Esophagus muscularis mucosa (tissue), 3 donors: ENCODE measurements around the gene OR52E4.

Source experiments
- CTCF ChIP-seq, 3 experiments: fragments of 200-600 bp in 2 of 3; fragments of 450-650 bp in 1 of 3; sonication (generic) in 2 of 3; IDR thresholded peaks; one replicate each; pipeline ENCODE4 v1.5.1; 2017 to 2019; ENCODE audit warnings: antibody characterized with exemption in 3 of 3, mild to moderate bottlenecking in 2 of 3, moderate library complexity in 1 of 3
- EP300 ChIP-seq: sonication (generic); formaldehyde crosslinking; IDR thresholded peaks from one replicate; pipeline ENCODE4 v1.6.1; 2017; ENCODE audit warnings: antibody characterized with exemption

- no peak for TF ChIP-seq CTCF (IDR thresholded peaks at IDR 0.05)
- no peak for TF ChIP-seq EP300
Observed at GRCh38 chr11:5931061-5931460, 50.6 kb downstream of the OR52E4 start.
